Measurements from ENCODE around the gene ACOX2. TPM values are rescaled to one million over a fixed set of nuclear protein-coding genes. Genes with fewer than 3 reads are reported as not detected.
A peak's percentile ranks its signal among the peaks of the same experiment; 100 is the strongest.

ACOX2 gene
- total RNA-seq (ENCODE audit: low replicate concordance) = 4.3 and 7.6 TPM in 2 replicates

DNA sequence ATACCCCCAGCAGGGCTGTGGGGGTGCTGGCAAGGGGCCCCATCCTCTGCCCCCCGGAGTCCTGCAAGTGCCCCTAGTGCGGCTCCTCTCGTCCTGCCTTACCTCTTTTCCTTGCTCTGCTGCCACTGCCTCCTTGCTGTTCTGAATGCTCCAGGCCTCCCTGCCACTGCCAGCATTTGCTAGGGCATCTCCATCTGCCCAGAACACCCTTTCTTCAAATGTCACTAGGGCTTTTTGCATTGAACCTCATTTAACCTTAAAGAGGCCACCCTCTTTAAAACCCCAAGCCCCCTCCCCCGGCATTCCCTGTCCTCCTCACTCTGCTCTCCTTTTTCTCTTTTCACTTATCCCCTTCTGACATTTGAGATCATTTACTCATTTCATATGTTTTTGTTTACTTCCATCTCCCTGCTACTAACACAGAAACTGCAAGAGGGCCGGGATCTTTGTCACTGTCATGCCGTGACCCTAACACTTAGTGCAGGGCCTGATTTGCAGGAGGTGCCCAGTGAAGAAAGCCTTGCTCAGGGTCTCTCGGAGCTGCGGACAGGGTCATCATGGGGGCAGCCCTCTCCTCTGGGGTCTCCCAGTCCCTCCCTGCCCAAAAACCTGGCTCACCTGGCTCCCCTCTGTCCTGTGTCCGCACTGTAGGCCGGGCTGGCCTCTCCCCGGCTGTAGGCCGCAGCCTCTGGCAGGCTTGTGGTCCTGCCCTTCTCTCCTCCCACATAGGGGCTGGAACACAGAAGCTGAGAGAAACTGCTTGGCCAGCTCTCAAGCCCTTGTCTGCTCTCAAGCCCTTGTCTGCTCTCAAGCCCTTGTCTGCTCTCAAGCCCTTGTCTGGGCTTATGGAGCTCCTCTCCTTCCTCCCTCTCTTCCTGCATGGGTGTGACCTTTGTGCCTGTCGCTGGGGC lies at the start of gene ACOX2:
TSS of gene ACOX2 (minus strand) at position 690 of the 911 bp plus-strand sequence. CDS start 2,084 bp downstream, outside the sequence.
- Histone ChIP-seq H4K20me1 (ENCODE audit: low read depth) (no peaks in the 10 kb centered on the region), H3K36me3 (no peaks in the 10 kb centered on the region), H3F3A (ENCODE audit: low read depth) (no peaks in the 10 kb centered on the region), H3K27me3 (no peaks in the 10 kb centered on the region), H3K9me3 (ENCODE audit: low read depth) (no peaks in the 10 kb centered on the region), H3K9ac (no peak within 1 kb of the TSS), H3K79me2 (ENCODE audit: low read depth) (no peaks in the 10 kb centered on the region), H3K4me1 (peaks cover 11% of the 10 kb centered on the region), H3K27ac (no peak within 1 kb of the TSS), H3K4me2 (no peak within 1 kb of the TSS), H3K4me3 (no peak within 1 kb of the TSS), H2AFZ (replicated peaks) (peak within 1 kb of the TSS; percentile 88)
- Mint-ChIP-seq H3K4me3 (no peak within 1 kb of the TSS), H3K27ac (peak within 1 kb of the TSS; percentile 21), H3K36me3 (no peaks in the 10 kb centered on the region), H3K4me1 (peaks cover 31% of the 10 kb centered on the region), H3K27me3 (ENCODE audit: insufficient read depth, low read depth) (no peaks in the 10 kb centered on the region), H3K9me3 (peaks cover 2% of the 10 kb centered on the region)
- no peak for DNase-seq (ENCODE audit: low spot score)
- TF ChIP-seq EZH2 (IDR thresholded peaks at IDR 0.05) (no peak), EZH2phosphoT487 (IDR thresholded peaks at IDR 0.05) (no peak)
- TF ChIP-seq, protein P1, sequence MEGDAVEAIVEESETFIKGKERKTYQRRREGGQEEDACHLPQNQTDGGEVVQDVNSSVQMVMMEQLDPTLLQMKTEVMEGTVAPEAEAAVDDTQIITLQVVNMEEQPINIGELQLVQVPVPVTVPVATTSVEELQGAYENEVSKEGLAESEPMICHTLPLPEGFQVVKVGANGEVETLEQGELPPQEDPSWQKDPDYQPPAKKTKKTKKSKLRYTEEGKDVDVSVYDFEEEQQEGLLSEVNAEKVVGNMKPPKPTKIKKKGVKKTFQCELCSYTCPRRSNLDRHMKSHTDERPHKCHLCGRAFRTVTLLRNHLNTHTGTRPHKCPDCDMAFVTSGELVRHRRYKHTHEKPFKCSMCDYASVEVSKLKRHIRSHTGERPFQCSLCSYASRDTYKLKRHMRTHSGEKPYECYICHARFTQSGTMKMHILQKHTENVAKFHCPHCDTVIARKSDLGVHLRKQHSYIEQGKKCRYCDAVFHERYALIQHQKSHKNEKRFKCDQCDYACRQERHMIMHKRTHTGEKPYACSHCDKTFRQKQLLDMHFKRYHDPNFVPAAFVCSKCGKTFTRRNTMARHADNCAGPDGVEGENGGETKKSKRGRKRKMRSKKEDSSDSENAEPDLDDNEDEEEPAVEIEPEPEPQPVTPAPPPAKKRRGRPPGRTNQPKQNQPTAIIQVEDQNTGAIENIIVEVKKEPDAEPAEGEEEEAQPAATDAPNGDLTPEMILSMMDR (IDR thresholded peaks at IDR 0.05) = no peak

DNA sequence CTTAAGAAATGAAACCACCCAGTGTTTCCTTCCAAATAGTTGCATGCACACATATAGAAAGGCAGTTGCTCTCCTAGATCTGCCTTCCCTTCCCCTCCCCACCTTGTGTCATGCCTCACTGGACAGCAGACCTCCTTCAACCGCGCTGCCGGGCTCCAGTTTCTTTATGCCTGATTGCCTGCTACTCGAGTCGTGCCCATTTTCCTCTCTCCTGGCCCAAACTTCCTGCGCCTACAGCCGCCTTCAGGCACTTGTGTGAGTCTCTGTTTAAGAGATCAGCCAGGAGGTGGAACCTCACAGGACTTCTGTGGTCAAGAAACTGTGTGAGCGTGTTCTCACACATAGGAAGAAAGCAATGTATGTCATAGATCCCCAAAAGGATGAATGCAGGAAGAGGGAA lies 49.0 kb upstream of the ACOX2 start:
- Histone ChIP-seq H3K79me2 (ENCODE audit: low read depth) (no peaks in the 10 kb centered on the region), H3K4me3 (peak overlapping the region; percentile 32), H3K36me3 (no peaks in the 10 kb centered on the region), H2AFZ (replicated peaks) (no peak overlapping the region), H3K27ac (no peak overlapping the region), H3K4me1 (peaks cover 46% of the 10 kb centered on the region), H3K27me3 (peaks cover 54% of the 10 kb centered on the region), H3K4me2 (peak overlapping the region; percentile 83), H3K9ac (no peak overlapping the region), H3F3A (ENCODE audit: low read depth) (peaks cover 36% of the 10 kb centered on the region), H3K9me3 (ENCODE audit: low read depth) (no peaks in the 10 kb centered on the region), H4K20me1 (ENCODE audit: low read depth) (no peaks in the 10 kb centered on the region)
- peak; percentile 21 for TF ChIP-seq EZH2phosphoT487 (IDR thresholded peaks at IDR 0.05)
- TF ChIP-seq, protein P1 (IDR thresholded peaks at IDR 0.05) = no peak
- peak; percentile 33 for TF ChIP-seq EZH2 (IDR thresholded peaks at IDR 0.05)
- DNase-seq (ENCODE audit: low spot score) = peak; percentile 52
- Mint-ChIP-seq H3K9me3 (peaks cover 3% of the 10 kb centered on the region), H3K27me3 (ENCODE audit: insufficient read depth, low read depth) (peaks cover 33% of the 10 kb centered on the region), H3K4me3 (peak overlapping the region; percentile 65), H3K4me1 (peaks cover 63% of the 10 kb centered on the region), H3K27ac (peak overlapping the region; percentile 14), H3K36me3 (no peaks in the 10 kb centered on the region)

DNA sequence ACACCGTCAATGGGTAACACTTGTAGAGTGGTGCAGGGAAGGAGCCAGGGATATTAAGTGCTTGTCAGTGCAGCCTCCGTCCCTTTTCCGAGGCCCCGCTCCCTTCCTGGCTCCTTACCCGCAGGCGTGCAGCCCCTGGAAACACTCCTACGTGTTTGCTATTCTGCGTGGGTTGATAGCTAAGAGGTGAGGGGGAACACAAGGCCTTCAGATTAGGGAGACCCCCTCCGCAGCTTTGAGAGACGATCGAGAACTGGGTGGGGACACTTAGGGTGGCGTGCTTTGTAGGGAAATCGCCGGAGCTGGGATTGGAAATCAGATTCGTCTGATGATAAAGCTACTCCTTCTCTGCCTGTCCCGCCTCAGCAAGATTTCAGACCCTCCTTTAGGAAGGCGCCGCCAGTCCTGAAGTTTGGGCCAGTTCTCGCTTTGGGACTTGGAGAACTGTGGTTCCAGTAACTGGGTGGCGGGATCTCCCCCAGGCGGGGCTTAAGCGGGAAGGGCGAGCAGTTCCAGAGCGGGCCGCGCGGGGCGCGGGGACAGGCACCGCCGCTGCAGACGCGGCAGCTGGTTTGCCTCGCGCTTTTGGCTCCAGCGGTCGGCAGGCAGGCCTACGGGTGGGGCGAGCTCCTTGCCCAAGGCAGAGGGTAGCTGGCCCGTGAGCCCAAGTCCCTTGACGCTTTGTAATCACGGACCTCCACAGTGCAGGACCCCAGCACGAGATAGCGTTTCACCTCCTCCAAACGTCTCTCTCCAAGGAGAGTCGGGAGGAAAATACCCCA lies 48.2 kb upstream of the ACOX2 start:
- H3K36me3 ChIP-seq = no peaks in the 10 kb centered on the region
- H3K36me3 Mint-ChIP-seq = no peaks in the 10 kb centered on the region
- H2AFZ ChIP-seq (replicated peaks) = peak overlapping the region; percentile 81
- no peak overlapping the region for H3K9ac ChIP-seq
- no peaks in the 10 kb centered on the region for H4K20me1 ChIP-seq (ENCODE audit: low read depth)
- peak overlapping the region; percentile 73 for H3K4me3 Mint-ChIP-seq
- H3K27ac Mint-ChIP-seq = peak overlapping the region; percentile 80
- no peak overlapping the region for H3K27ac ChIP-seq
- no peaks in the 10 kb centered on the region for H3K79me2 ChIP-seq (ENCODE audit: low read depth)
- peaks cover 69% of the 10 kb centered on the region for H3K4me1 Mint-ChIP-seq
- TF ChIP-seq EZH2phosphoT487 (IDR thresholded peaks at IDR 0.05) = no peak
- TF ChIP-seq, protein P1 (IDR thresholded peaks at IDR 0.05) = peak; percentile 64
- H3F3A ChIP-seq (ENCODE audit: low read depth) = peaks cover 44% of the 10 kb centered on the region
- peak overlapping the region; percentile 83 for H3K4me2 ChIP-seq
- peaks cover 54% of the 10 kb centered on the region for H3K4me1 ChIP-seq
- peak overlapping the region; percentile 28 for H3K4me3 ChIP-seq
- H3K9me3 ChIP-seq (ENCODE audit: low read depth) = no peaks in the 10 kb centered on the region
- H3K27me3 Mint-ChIP-seq (ENCODE audit: insufficient read depth, low read depth) = peaks cover 32% of the 10 kb centered on the region
- H3K9me3 Mint-ChIP-seq = peaks cover 3% of the 10 kb centered on the region
- H3K27me3 ChIP-seq = peaks cover 54% of the 10 kb centered on the region
- DNase-seq (ENCODE audit: low spot score) = peak; percentile 91
